ENCODE results near the gene INTS1.
"Not testable (repeated sequence)": the region's sequence is repeated elsewhere in the genome, so short reads cannot be mapped to it uniquely, and the experiment has no call there.

Gene INTS1

DNA sequence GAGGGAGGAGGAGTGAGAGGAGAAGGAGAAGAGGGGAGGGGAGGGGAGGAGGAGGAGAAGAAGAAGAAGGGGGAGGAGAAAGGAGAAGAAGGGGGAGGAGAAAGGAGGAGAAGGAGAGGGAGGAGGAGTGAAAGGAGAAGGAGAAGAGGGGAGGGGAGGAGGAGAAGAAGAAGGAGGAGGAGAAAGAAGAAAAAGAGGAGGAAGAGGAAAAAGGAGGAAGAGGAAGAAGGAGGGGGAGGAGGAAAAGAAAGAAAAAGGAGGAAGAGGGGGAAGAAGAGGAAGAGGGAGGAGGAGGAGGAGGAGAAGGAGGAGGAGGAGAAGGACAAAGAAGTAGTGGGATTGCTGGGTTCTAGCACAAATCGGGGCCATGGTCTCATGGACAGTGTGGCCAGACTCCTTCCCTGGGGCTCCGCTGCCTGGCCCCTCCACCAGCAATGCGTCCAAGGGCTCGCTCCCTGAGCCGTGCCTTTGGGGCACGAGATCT, 22.1 kb upstream of the INTS1 start:
- no peak overlapping the region for H3K4me3 ChIP-seq (ENCODE audit: low read depth, low read length)
- TF ChIP-seq, protein P1, sequence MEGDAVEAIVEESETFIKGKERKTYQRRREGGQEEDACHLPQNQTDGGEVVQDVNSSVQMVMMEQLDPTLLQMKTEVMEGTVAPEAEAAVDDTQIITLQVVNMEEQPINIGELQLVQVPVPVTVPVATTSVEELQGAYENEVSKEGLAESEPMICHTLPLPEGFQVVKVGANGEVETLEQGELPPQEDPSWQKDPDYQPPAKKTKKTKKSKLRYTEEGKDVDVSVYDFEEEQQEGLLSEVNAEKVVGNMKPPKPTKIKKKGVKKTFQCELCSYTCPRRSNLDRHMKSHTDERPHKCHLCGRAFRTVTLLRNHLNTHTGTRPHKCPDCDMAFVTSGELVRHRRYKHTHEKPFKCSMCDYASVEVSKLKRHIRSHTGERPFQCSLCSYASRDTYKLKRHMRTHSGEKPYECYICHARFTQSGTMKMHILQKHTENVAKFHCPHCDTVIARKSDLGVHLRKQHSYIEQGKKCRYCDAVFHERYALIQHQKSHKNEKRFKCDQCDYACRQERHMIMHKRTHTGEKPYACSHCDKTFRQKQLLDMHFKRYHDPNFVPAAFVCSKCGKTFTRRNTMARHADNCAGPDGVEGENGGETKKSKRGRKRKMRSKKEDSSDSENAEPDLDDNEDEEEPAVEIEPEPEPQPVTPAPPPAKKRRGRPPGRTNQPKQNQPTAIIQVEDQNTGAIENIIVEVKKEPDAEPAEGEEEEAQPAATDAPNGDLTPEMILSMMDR (IDR thresholded peaks at IDR 0.05; ENCODE audit: borderline replicate concordance, insufficient read depth, low read depth, low read length), result no peak

DNA sequence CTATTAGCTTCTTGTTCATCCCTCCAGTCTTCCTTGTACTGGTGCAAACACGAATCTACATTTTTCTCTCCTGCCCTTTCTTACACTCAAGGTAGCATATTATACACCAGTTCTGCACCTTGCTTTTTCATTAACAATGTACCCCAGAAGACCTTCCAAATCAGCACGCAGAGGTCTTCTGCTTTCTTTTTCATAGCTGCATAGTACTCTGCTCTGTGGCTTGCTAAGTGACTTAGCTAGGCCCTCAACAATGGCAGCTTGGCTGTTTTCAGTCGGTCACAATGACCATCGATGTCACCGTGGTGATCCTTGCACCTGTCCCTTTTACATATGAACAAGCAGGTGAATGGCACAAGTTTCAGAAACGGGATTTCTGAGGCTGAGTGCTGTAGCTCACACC, 21.2 kb upstream of the INTS1 start:
- H3K4me3 ChIP-seq (ENCODE audit: low read depth, low read length), result no peak overlapping the region
- TF ChIP-seq, protein P1 (IDR thresholded peaks at IDR 0.05; ENCODE audit: borderline replicate concordance, insufficient read depth, low read depth, low read length), result no peak

DNA sequence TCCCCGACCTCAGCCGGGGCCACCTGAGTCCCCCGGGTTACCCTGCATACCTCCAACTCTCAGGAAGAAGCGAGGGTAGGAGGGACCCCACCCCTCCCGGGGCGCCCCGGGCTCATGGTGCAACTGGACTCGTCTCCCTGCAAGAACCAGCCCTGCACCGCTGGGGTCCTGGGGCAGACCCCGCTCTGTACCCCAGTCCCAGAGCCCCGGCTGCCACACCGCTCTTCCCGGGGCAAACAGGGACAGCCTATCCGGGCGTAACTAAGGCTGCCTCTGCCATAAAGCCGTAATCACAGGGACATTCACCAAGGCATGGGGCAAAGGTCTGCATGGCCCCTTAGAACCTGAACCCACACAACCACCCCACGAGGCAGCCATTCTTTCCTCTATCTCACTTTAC, 19.7 kb upstream of the INTS1 start:
- H3K4me3 ChIP-seq (ENCODE audit: low read depth, low read length), result no peak overlapping the region

DNA sequence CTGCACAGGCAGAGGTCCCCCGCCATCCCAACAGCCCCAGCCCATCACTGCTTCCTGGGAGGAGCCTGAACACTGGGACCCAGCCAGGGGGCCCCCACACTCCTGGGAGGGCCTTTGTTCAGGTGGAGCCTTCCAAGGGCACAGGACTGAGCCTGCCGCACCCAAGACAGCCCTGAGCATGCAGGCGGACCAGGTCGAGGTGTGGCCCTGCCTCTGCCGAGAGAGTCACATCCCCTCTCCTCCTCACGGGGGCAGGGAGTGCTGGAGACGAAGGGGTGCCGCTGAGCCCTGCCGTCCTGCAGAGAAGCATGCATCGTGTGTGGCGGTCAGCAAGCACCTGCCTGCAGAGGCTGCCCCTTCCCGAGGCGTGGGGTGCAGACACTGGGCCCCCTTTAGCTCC, 19.0 kb upstream of the INTS1 start:
- no peak overlapping the region for H3K4me3 ChIP-seq (ENCODE audit: low read depth, low read length)
- TF ChIP-seq, protein P1 (IDR thresholded peaks at IDR 0.05; ENCODE audit: borderline replicate concordance, insufficient read depth, low read depth, low read length), result no peak

More for the DNA sequence above, 19.7 kb upstream of the INTS1 start:
- TF ChIP-seq, protein P1 (IDR thresholded peaks at IDR 0.05; ENCODE audit: borderline replicate concordance, insufficient read depth, low read depth, low read length), result no peak

DNA sequence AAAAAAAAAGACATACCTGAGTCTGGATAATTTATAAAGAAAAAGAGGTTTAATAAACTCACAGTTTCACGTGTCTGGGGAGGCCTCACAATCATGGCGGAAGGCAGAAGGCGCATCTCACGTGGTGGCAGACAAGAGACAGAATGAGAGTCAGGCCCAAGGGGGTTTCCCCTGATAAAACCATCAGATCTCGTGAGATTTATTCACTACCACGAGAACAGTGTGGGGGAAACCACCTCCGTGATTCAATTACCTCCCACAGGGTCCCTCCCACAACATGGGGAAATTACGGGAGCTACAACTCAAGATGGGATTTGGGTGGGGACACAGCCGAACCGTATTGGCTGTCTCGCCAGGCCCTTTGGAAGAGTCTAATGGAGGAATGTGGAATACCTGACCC, 17.3 kb upstream of the INTS1 start:
- no peak overlapping the region for H3K4me3 ChIP-seq (ENCODE audit: low read depth, low read length)
- TF ChIP-seq, protein P1 (IDR thresholded peaks at IDR 0.05; ENCODE audit: borderline replicate concordance, insufficient read depth, low read depth, low read length), result no peak

DNA sequence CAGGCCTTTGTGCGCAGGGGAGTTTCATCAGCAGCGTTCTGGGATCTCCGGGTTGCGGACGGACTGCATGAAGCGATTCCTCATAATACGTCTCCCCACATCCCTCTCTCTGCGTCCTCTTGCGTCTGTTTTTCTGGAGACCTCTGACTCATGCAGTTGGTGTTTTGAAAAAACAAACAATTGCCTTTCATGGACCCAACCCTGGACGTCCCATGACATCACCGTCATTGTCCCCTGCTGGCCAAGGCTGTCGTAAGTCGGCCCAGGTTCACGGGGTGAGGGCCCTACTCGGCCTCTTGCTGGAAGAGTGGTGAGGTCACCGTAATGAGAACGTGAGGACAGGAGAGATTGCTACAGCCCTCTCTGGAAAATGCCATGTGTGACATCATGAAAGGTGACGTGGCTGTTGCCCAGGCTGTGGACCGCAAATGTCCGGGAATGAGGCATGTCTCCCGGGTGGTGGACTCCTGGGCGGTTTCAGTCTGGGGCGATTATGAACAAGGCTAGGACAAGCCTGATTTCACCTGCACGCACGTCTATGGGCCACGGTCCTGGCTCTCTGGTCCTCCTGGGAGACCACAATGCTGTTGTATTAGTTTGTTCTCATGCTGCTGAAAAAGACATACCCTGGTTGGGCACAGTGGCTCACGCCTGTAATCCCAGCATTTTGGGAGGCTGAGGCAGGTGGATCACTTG, 16.5 kb upstream of the INTS1 start:
- H3K4me3 ChIP-seq (ENCODE audit: low read depth, low read length), result no peak overlapping the region
- TF ChIP-seq, protein P1 (IDR thresholded peaks at IDR 0.05; ENCODE audit: borderline replicate concordance, insufficient read depth, low read depth, low read length), result no peak

DNA sequence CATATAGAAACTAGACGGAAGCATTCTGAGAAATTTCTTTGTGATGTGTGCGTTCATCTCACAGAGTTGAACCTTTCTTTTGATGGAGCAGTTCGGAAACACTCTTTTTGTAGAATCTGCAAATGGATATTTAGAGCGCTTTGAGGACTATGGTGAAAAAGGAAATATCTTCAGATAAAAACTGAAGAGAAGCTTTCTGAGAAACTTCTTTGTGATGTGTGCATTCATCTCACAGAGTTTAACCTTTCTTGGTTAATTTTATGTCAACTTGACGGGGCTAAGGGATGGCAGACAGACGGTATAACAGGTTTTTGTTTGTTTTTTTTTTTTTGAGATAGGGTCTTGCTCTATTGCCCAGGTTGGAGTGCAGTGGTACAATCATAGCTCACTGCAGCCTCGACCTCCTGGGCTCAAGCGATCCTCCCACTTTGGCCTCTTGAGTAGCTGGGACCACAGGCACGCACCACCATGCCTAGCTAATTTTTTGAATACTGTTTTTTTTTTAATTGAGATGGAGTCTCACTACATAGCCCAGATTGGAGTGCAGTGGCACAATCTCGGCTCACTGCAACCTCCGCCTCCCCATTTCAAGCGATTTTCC, 15.2 kb upstream of the INTS1 start:
- H3K4me3 ChIP-seq (ENCODE audit: low read depth, low read length), result not testable (repeated sequence)
